SK-N-SH (cell line): ENCODE measurements around the gene FASLG. TPM values are rescaled to one million over a fixed set of nuclear protein-coding genes. Genes with fewer than 3 reads are reported as not detected.

Source experiments
- CTCF ChIA-PET: fragments of 300-600, 350-600 bp; formaldehyde crosslinking; extraction: SDS; loops from one replicate; lab custom pipeline; 2021; lab: Yijun Ruan, JAX
- POLR2A ChIA-PET: fragments of 350-600 bp; sonication (Branson Sonifier 250); formaldehyde crosslinking; extraction: SDS; loops from one replicate; lab custom pipeline; 2020; ENCODE audit warnings: antibody characterized with exemption, inconsistent platforms; lab: Yijun Ruan, JAX
- DNase-seq: peaks from one replicate; pipeline ENCODE4 v3.0.0; 2012
- H2AFZ ChIP-seq: fragments of 200-600 bp; sonication (generic); 2 replicates; pipeline ENCODE4 v1.8.1; 2016; ENCODE audit warnings: antibody characterized with exemption, mild to moderate bottlenecking, low read depth
- H3F3A ChIP-seq: fragments of 200-600 bp; sonication (generic); replicated peaks from 2 replicates; pipeline ENCODE3; 2016; ENCODE audit warnings: antibody characterized with exemption, mild to moderate bottlenecking; ENCODE audit not compliant: insufficient read depth
- H3K27ac ChIP-seq, 2 experiments: fragments of 200-500 bp in 1 of 2; fragments of 200-600 bp in 1 of 2; sonication (Bioruptor generic) in 1 of 2; sonication (generic), shearing (Covaris generic) in 1 of 2; 2 replicates each; pipeline versions ENCODE4 v1.5.1 to v1.6.1; 2014 to 2016; ENCODE audit warnings: low read depth in 2 of 2, inconsistent platforms in 1 of 2, low read length in 1 of 2, mild to moderate bottlenecking in 1 of 2, mixed read lengths in 1 of 2
- H3K27me3 ChIP-seq: fragments of 200-600 bp; sonication (generic), shearing (Covaris generic); 2 replicates; pipeline ENCODE4 v1.6.1; 2016; ENCODE audit warnings: mixed run types; ENCODE audit not compliant: insufficient read depth
- H3K36me3 ChIP-seq, 2 experiments: fragments of 200-500 bp in 1 of 2; fragments of 200-600 bp in 1 of 2; sonication (Bioruptor generic) in 1 of 2; sonication (generic) in 1 of 2; replicated peaks in 1 of 2; 2 replicates each; pipeline versions ENCODE3 to v1.5.1; 2014 to 2016; ENCODE audit warnings: low read length in 1 of 2, mild to moderate bottlenecking in 1 of 2; ENCODE audit not compliant: insufficient read depth in 2 of 2, control insufficient read depth in 1 of 2
- H3K4me1 ChIP-seq, 2 experiments: fragments of 200-500 bp in 1 of 2; fragments of 200-600 bp in 1 of 2; sonication (Bioruptor generic) in 1 of 2; sonication (generic), shearing (Covaris generic) in 1 of 2; 2 replicates each; pipeline versions ENCODE4 v1.5.1 to v1.6.1; 2014 to 2016; ENCODE audit warnings: low read depth in 1 of 2, low read length in 1 of 2, mixed run types in 1 of 2; ENCODE audit not compliant: insufficient read depth in 2 of 2, control insufficient read depth in 1 of 2
- H3K4me2 ChIP-seq: fragments of 200-600 bp; sonication (generic), shearing (Covaris generic); 2 replicates; pipeline ENCODE4 v1.6.1; 2017; ENCODE audit warnings: mixed run types
- H3K4me3 ChIP-seq, 2 experiments: fragments of 200-500 bp in 1 of 2; fragments of 200-600 bp in 1 of 2; sonication (Bioruptor generic) in 1 of 2; sonication (generic), shearing (Covaris generic) in 1 of 2; 2 replicates each; pipeline versions ENCODE4 v1.5.1 to v1.8.1; 2014 to 2016; ENCODE audit warnings: low read depth in 2 of 2, inconsistent platforms in 1 of 2, low read length in 1 of 2, mild to moderate bottlenecking in 1 of 2, mixed read lengths in 1 of 2, moderate library complexity in 1 of 2
- H3K79me2 ChIP-seq: fragments of 200-600 bp; sonication (generic); 2 replicates; pipeline ENCODE4 v1.8.1; 2017; ENCODE audit warnings: mild to moderate bottlenecking; ENCODE audit not compliant: insufficient read depth
- H3K9ac ChIP-seq: fragments of 200-600 bp; sonication (generic); 2 replicates; pipeline ENCODE4 v1.6.1; 2017; ENCODE audit warnings: mixed run types
- H3K9me2 ChIP-seq: fragments of 200-600 bp; sonication (generic); 2 replicates; pipeline ENCODE4 v1.6.1; 2017; ENCODE audit warnings: mixed run types
- H3K9me3 ChIP-seq: fragments of 200-600 bp; sonication (generic); 2 replicates; pipeline ENCODE4 v1.6.1; 2017; ENCODE audit warnings: mixed run types, mild to moderate bottlenecking, moderate library complexity
- H4K20me1 ChIP-seq: fragments of 200-600 bp; sonication (generic); 2 replicates; pipeline ENCODE4 v1.6.1; 2017; ENCODE audit warnings: mild to moderate bottlenecking, mixed run types; ENCODE audit not compliant: insufficient read depth
- CHD2 ChIP-seq: fragments of 150-350 bp; IDR thresholded peaks from 2 replicates; pipeline ENCODE4 v1.6.1; 2018; ENCODE audit warnings: low read length; ENCODE audit not compliant: partially characterized antibody
- ELF1 ChIP-seq: IDR thresholded peaks from 2 replicates; pipeline ENCODE4 v1.4.0; 2012
- EP300 ChIP-seq, 2 experiments: IDR thresholded peaks; 2 replicates each; pipeline versions ENCODE4 v1.4.0 to v1.6.1; 2012; ENCODE audit warnings: borderline replicate concordance in 1 of 2, low read depth in 1 of 2, low read length in 1 of 2
- FOSL2 ChIP-seq: IDR thresholded peaks from 2 replicates; pipeline ENCODE4 v1.4.0; 2012; ENCODE audit warnings: low read depth, mild to moderate bottlenecking, moderate library complexity, borderline replicate concordance
- FOXJ3 ChIP-seq: sonication (generic); formaldehyde crosslinking; IDR thresholded peaks from 2 replicates; pipeline ENCODE4 v1.5.1; 2020; ENCODE audit warnings: mild to moderate bottlenecking, missing genetic modification reagents
- JUND ChIP-seq: IDR thresholded peaks from 2 replicates; pipeline ENCODE4 v1.4.0; 2012
- MEF2A ChIP-seq: IDR thresholded peaks from 2 replicates; pipeline ENCODE4 v1.4.0; 2012; ENCODE audit warnings: low read depth, borderline replicate concordance
- NRF1 ChIP-seq: IDR thresholded peaks from 2 replicates; pipeline ENCODE4 v1.6.1; 2012; ENCODE audit warnings: low read depth, mild to moderate bottlenecking, low read length
- POLR2AphosphoS5 ChIP-seq: IDR thresholded peaks from 2 replicates; pipeline ENCODE4 v1.6.1; 2012; ENCODE audit warnings: low read depth, low read length
- RAD21 ChIP-seq: IDR thresholded peaks from 2 replicates; pipeline ENCODE4 v1.6.1; 2012; ENCODE audit warnings: mild to moderate bottlenecking, low read length
- RCOR1 ChIP-seq: fragments of 150-350 bp; IDR thresholded peaks from 2 replicates; pipeline ENCODE4 v1.6.1; 2017; ENCODE audit warnings: antibody characterized with exemption, low read length
- SIN3A ChIP-seq: IDR thresholded peaks from 2 replicates; pipeline ENCODE4 v1.6.1; 2012; ENCODE audit warnings: low read depth, mild to moderate bottlenecking, low read length, moderate library complexity, borderline replicate concordance
- SMC3 ChIP-seq: IDR thresholded peaks from 2 replicates; pipeline ENCODE4 v1.6.1; 2012; ENCODE audit warnings: low read depth, low read length, improper control_type of control experiment
- TCF12 ChIP-seq: IDR thresholded peaks from 2 replicates; pipeline ENCODE4 v1.4.0; 2012
- TEAD4 ChIP-seq: IDR thresholded peaks from 2 replicates; pipeline ENCODE4 v1.4.0; 2012; ENCODE audit warnings: mild to moderate bottlenecking, borderline replicate concordance; ENCODE audit not compliant: insufficient read depth
- USF1 ChIP-seq: IDR thresholded peaks from 2 replicates; pipeline ENCODE4 v1.4.0; 2012; ENCODE audit warnings: low read depth, borderline replicate concordance
- WGBS: methylation state at CpG from one replicate; pipeline ENCODE4 v1.1.6; 2017; ENCODE audit warnings: low lambda C conversion rate; 5-methylcytosine and 5-hydroxymethylcytosine counted together
- polyA plus RNA-seq, 3 experiments: library from polyadenylated mRNA; depleted of rRNA; stranded (reverse); fragments of >200 nt; gene quantifications; 2 replicates each; pipeline ENCODE4 v1.2.3, GENCODE V29; 2012
- TF ChIP-seq, protein P1 (sequence below): IDR thresholded peaks from 2 replicates; pipeline ENCODE4; 2012
- TF ChIP-seq, protein P2 (sequence below): IDR thresholded peaks from 2 replicates; pipeline ENCODE4 v1.4.0; 2012; ENCODE audit warnings: low read depth
- TF ChIP-seq, protein P3 (sequence below): IDR thresholded peaks from 2 replicates; pipeline ENCODE4 v1.6.1; 2012; ENCODE audit warnings: mild to moderate bottlenecking, low read depth, low read length, moderate library complexity

FASLG gene
- polyA plus RNA-seq, 1 of the 3 experiments (the other 2 are of a cell fraction), result not detected

DNA sequence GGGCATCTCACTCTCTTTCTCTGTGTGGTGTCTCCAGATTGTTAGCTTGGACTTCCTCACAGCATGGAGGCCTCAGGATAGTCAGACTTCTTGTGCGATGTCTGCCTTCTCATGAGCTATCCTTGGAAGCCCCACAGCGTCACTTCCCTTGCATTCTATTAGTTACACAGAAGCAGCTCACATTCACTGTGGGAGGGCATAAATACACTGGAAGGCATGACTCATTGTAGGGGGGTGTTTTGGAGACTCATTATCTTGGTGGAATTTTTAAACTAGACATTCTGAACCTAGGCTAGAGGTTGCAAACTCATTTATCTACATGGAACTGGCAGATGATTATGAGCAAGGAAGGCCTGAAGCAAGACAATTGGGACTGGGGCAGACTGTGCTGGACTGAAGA, 21.4 kb upstream of the FASLG start:
- CTCF ChIA-PET, result no interaction called here
- peak overlapping the region; percentile 89; a peak in 3 of 4 replicates for H3K27ac ChIP-seq
- no peaks in the 10 kb centered on the region for H3K79me2 ChIP-seq
- no peaks in the 10 kb centered on the region for H3K9me2 ChIP-seq
- WGBS, result 71% methylated on average over 2 of the region's 2 CpGs
- no peaks in the 10 kb centered on the region for H3K27me3 ChIP-seq
- no peaks in the 10 kb centered on the region for H3K9me3 ChIP-seq
- H3F3A ChIP-seq, result peaks cover 33% of the 10 kb centered on the region
- H4K20me1 ChIP-seq, result no peaks in the 10 kb centered on the region
- TF ChIP-seq JUND (peak; percentile 28; the same call in 1 of the 2 replicates), TCF12 (no peak), NRF1 (no peak), CHD2 (no peak), FOSL2 (0 out of 2 replicates have a peak, but pooled peaks have one; percentile 43)
- no peak for DNase-seq
- no peaks in the 10 kb centered on the region for H3K36me3 ChIP-seq
- POLR2A ChIA-PET, result no interaction called here
- no peak overlapping the region for H3K9ac ChIP-seq
- 0 out of 2 replicates have a peak overlapping the region, but pooled peaks have one; percentile 17 for H2AFZ ChIP-seq
- peaks cover 12 to 20% of the 10 kb centered on the region in 2 experiments; a peak in 3 of 4 replicates for H3K4me1 ChIP-seq
- H3K4me3 ChIP-seq, result no peak overlapping the region
- no peak overlapping the region for H3K4me2 ChIP-seq

DNA sequence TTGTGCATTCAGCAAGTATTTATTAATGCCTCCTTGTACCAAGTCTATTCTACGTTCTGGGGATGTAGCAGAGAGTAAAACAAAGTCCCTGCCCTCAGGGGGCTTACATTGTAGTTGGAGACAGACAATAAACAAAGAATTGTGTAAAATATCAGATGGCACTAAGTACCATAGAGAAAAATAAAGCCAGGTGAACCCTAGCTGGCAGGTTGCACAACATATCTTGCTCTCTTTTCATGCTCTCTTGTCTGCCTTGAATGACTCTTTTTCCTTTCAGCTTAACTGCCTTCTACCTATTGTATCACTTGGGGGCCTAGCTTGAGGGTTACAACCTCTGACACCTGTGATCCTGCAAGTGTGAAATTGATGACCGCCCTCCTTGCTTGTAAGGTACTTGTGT, 20.7 kb upstream of the FASLG start:
- no peaks in the 10 kb centered on the region for H3K79me2 ChIP-seq
- no peak for TF ChIP-seq FOSL2
- no peak for TF ChIP-seq RCOR1
- no peak for TF ChIP-seq TEAD4
- TF ChIP-seq SMC3, result no peak
- TF ChIP-seq ELF1, result no peak
- TF ChIP-seq POLR2AphosphoS5, result no peak
- TF ChIP-seq EP300 (IDR thresholded peaks at IDR 0.05; ENCODE audit: borderline replicate concordance in 1 of 2, low read depth in 1 of 2, low read length in 1 of 2), result no peak
- TF ChIP-seq TCF12, result no peak
- no peak for TF ChIP-seq SIN3A
- no peak for TF ChIP-seq FOXJ3 (CRISPR knock-in tag)
- no peak for TF ChIP-seq MEF2A
- TF ChIP-seq, protein P1, sequence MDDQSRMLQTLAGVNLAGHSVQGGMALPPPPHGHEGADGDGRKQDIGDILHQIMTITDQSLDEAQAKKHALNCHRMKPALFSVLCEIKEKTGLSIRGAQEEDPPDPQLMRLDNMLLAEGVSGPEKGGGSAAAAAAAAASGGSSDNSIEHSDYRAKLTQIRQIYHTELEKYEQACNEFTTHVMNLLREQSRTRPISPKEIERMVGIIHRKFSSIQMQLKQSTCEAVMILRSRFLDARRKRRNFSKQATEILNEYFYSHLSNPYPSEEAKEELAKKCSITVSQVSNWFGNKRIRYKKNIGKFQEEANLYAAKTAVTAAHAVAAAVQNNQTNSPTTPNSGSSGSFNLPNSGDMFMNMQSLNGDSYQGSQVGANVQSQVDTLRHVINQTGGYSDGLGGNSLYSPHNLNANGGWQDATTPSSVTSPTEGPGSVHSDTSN, result no peak
- TF ChIP-seq RAD21, result no peak
- TF ChIP-seq, protein P2, sequence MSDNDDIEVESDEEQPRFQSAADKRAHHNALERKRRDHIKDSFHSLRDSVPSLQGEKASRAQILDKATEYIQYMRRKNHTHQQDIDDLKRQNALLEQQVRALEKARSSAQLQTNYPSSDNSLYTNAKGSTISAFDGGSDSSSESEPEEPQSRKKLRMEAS, result no peak
- no peak for TF ChIP-seq USF1
- TF ChIP-seq, protein P3, sequence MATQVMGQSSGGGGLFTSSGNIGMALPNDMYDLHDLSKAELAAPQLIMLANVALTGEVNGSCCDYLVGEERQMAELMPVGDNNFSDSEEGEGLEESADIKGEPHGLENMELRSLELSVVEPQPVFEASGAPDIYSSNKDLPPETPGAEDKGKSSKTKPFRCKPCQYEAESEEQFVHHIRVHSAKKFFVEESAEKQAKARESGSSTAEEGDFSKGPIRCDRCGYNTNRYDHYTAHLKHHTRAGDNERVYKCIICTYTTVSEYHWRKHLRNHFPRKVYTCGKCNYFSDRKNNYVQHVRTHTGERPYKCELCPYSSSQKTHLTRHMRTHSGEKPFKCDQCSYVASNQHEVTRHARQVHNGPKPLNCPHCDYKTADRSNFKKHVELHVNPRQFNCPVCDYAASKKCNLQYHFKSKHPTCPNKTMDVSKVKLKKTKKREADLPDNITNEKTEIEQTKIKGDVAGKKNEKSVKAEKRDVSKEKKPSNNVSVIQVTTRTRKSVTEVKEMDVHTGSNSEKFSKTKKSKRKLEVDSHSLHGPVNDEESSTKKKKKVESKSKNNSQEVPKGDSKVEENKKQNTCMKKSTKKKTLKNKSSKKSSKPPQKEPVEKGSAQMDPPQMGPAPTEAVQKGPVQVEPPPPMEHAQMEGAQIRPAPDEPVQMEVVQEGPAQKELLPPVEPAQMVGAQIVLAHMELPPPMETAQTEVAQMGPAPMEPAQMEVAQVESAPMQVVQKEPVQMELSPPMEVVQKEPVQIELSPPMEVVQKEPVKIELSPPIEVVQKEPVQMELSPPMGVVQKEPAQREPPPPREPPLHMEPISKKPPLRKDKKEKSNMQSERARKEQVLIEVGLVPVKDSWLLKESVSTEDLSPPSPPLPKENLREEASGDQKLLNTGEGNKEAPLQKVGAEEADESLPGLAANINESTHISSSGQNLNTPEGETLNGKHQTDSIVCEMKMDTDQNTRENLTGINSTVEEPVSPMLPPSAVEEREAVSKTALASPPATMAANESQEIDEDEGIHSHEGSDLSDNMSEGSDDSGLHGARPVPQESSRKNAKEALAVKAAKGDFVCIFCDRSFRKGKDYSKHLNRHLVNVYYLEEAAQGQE, result no peak
- H3F3A ChIP-seq, result peaks cover 33% of the 10 kb centered on the region
- no peaks in the 10 kb centered on the region for H3K36me3 ChIP-seq
- H3K9me3 ChIP-seq, result no peaks in the 10 kb centered on the region
- ChIA-PET POLR2A (no interaction called here), CTCF (interaction anchor here (0.5 kb wide), 1 partner anchor 33 kb away, joined by 3 read pairs; no protein-coding TSS in a partner anchor)
- peaks cover 15 to 26% of the 10 kb centered on the region in 2 experiments; a peak in 3 of 4 replicates for H3K4me1 ChIP-seq
- peak overlapping the region; percentile 51; the same call in 1 of the 2 replicates for H3K9ac ChIP-seq
- WGBS, result 100% methylated on average over 2 of the region's 2 CpGs
- no peaks in the 10 kb centered on the region for H3K27me3 ChIP-seq
- peak overlapping the region; percentile 17; the same call in 1 of the 2 replicates for H2AFZ ChIP-seq
- no peaks in the 10 kb centered on the region for H3K9me2 ChIP-seq
- peak overlapping the region; percentile 89; a peak in 3 of 4 replicates for H3K27ac ChIP-seq
- peak overlapping the region; percentile 50 for H3K4me2 ChIP-seq
- DNase-seq, result no peak
- no peaks in the 10 kb centered on the region for H4K20me1 ChIP-seq
- H3K4me3 ChIP-seq, result no peak overlapping the region
